SK-N-SH (cell line): ENCODE measurements around the gene EN1. TPM values are rescaled to one million over a fixed set of nuclear protein-coding genes. Genes with fewer than 3 reads are reported as not detected.

ENCODE experiments used
- CTCF ChIA-PET: fragments of 300-600, 350-600 bp; formaldehyde crosslinking; extraction: SDS; loops from one replicate; lab custom pipeline; 2021; lab: Yijun Ruan, JAX
- POLR2A ChIA-PET: fragments of 350-600 bp; sonication (Branson Sonifier 250); formaldehyde crosslinking; extraction: SDS; loops from one replicate; lab custom pipeline; 2020; ENCODE audit warnings: antibody characterized with exemption, inconsistent platforms; lab: Yijun Ruan, JAX
- DNase-seq: peaks from one replicate; pipeline ENCODE4 v3.0.0; 2012
- H2AFZ ChIP-seq: fragments of 200-600 bp; sonication (generic); 2 replicates; pipeline ENCODE4 v1.8.1; 2016; ENCODE audit warnings: antibody characterized with exemption, mild to moderate bottlenecking, low read depth
- H3F3A ChIP-seq: fragments of 200-600 bp; sonication (generic); replicated peaks from 2 replicates; pipeline ENCODE3; 2016; ENCODE audit warnings: antibody characterized with exemption, mild to moderate bottlenecking; ENCODE audit not compliant: insufficient read depth
- H3K27ac ChIP-seq, 2 experiments: fragments of 200-500 bp in 1 of 2; fragments of 200-600 bp in 1 of 2; sonication (Bioruptor generic) in 1 of 2; sonication (generic), shearing (Covaris generic) in 1 of 2; 2 replicates each; pipeline versions ENCODE4 v1.5.1 to v1.6.1; 2014 to 2016; ENCODE audit warnings: low read depth in 2 of 2, inconsistent platforms in 1 of 2, low read length in 1 of 2, mild to moderate bottlenecking in 1 of 2, mixed read lengths in 1 of 2
- H3K27me3 ChIP-seq: fragments of 200-600 bp; sonication (generic), shearing (Covaris generic); 2 replicates; pipeline ENCODE4 v1.6.1; 2016; ENCODE audit warnings: mixed run types; ENCODE audit not compliant: insufficient read depth
- H3K36me3 ChIP-seq, 2 experiments: fragments of 200-500 bp in 1 of 2; fragments of 200-600 bp in 1 of 2; sonication (Bioruptor generic) in 1 of 2; sonication (generic) in 1 of 2; replicated peaks in 1 of 2; 2 replicates each; pipeline versions ENCODE3 to v1.5.1; 2014 to 2016; ENCODE audit warnings: low read length in 1 of 2, mild to moderate bottlenecking in 1 of 2; ENCODE audit not compliant: insufficient read depth in 2 of 2, control insufficient read depth in 1 of 2
- H3K4me1 ChIP-seq, 2 experiments: fragments of 200-500 bp in 1 of 2; fragments of 200-600 bp in 1 of 2; sonication (Bioruptor generic) in 1 of 2; sonication (generic), shearing (Covaris generic) in 1 of 2; 2 replicates each; pipeline versions ENCODE4 v1.5.1 to v1.6.1; 2014 to 2016; ENCODE audit warnings: low read depth in 1 of 2, low read length in 1 of 2, mixed run types in 1 of 2; ENCODE audit not compliant: insufficient read depth in 2 of 2, control insufficient read depth in 1 of 2
- H3K4me2 ChIP-seq: fragments of 200-600 bp; sonication (generic), shearing (Covaris generic); 2 replicates; pipeline ENCODE4 v1.6.1; 2017; ENCODE audit warnings: mixed run types
- H3K4me3 ChIP-seq, 2 experiments: fragments of 200-500 bp in 1 of 2; fragments of 200-600 bp in 1 of 2; sonication (Bioruptor generic) in 1 of 2; sonication (generic), shearing (Covaris generic) in 1 of 2; 2 replicates each; pipeline versions ENCODE4 v1.5.1 to v1.8.1; 2014 to 2016; ENCODE audit warnings: low read depth in 2 of 2, inconsistent platforms in 1 of 2, low read length in 1 of 2, mild to moderate bottlenecking in 1 of 2, mixed read lengths in 1 of 2, moderate library complexity in 1 of 2
- H3K79me2 ChIP-seq: fragments of 200-600 bp; sonication (generic); 2 replicates; pipeline ENCODE4 v1.8.1; 2017; ENCODE audit warnings: mild to moderate bottlenecking; ENCODE audit not compliant: insufficient read depth
- H3K9ac ChIP-seq: fragments of 200-600 bp; sonication (generic); 2 replicates; pipeline ENCODE4 v1.6.1; 2017; ENCODE audit warnings: mixed run types
- H3K9me2 ChIP-seq: fragments of 200-600 bp; sonication (generic); 2 replicates; pipeline ENCODE4 v1.6.1; 2017; ENCODE audit warnings: mixed run types
- H3K9me3 ChIP-seq: fragments of 200-600 bp; sonication (generic); 2 replicates; pipeline ENCODE4 v1.6.1; 2017; ENCODE audit warnings: mixed run types, mild to moderate bottlenecking, moderate library complexity
- H4K20me1 ChIP-seq: fragments of 200-600 bp; sonication (generic); 2 replicates; pipeline ENCODE4 v1.6.1; 2017; ENCODE audit warnings: mild to moderate bottlenecking, mixed run types; ENCODE audit not compliant: insufficient read depth
- GABPA ChIP-seq: IDR thresholded peaks from 2 replicates; pipeline ENCODE4 v1.4.0; 2012; ENCODE audit warnings: low read depth, mild to moderate bottlenecking
- MXI1 ChIP-seq: IDR thresholded peaks from 2 replicates; pipeline ENCODE4 v1.6.1; 2012; ENCODE audit warnings: mild to moderate bottlenecking, low read depth, low read length, improper control_type of control experiment
- NFIC ChIP-seq: IDR thresholded peaks from 2 replicates; pipeline ENCODE4 v1.4.0; 2012; ENCODE audit warnings: borderline replicate concordance
- NRF1 ChIP-seq: IDR thresholded peaks from 2 replicates; pipeline ENCODE4 v1.6.1; 2012; ENCODE audit warnings: low read depth, mild to moderate bottlenecking, low read length
- RFX5 ChIP-seq: IDR thresholded peaks from 2 replicates; pipeline ENCODE4 v1.6.1; 2012; ENCODE audit warnings: mild to moderate bottlenecking, improper control_type of control experiment, low read length
- SMC3 ChIP-seq: IDR thresholded peaks from 2 replicates; pipeline ENCODE4 v1.6.1; 2012; ENCODE audit warnings: low read depth, low read length, improper control_type of control experiment
- WGBS: methylation state at CpG from one replicate; pipeline ENCODE4 v1.1.6; 2017; ENCODE audit warnings: low lambda C conversion rate; 5-methylcytosine and 5-hydroxymethylcytosine counted together
- polyA plus RNA-seq, 3 experiments: library from polyadenylated mRNA; depleted of rRNA; stranded (reverse); fragments of >200 nt; gene quantifications; 2 replicates each; pipeline ENCODE4 v1.2.3, GENCODE V29; 2012
- TF ChIP-seq, protein P1 (sequence below): IDR thresholded peaks from 2 replicates; pipeline ENCODE4; 2012
- TF ChIP-seq, protein P2 (sequence below): IDR thresholded peaks from 2 replicates; pipeline ENCODE4 v1.4.0; 2012; ENCODE audit warnings: low read depth, borderline replicate concordance
- TF ChIP-seq, protein P3 (sequence below): IDR thresholded peaks from 2 replicates; pipeline ENCODE4 v1.6.1; 2012; ENCODE audit warnings: mild to moderate bottlenecking, low read depth, low read length, moderate library complexity

EN1 gene
- polyA plus RNA-seq, 1 of the 3 experiments (the other 2 are of a cell fraction) = not detected

DNA sequence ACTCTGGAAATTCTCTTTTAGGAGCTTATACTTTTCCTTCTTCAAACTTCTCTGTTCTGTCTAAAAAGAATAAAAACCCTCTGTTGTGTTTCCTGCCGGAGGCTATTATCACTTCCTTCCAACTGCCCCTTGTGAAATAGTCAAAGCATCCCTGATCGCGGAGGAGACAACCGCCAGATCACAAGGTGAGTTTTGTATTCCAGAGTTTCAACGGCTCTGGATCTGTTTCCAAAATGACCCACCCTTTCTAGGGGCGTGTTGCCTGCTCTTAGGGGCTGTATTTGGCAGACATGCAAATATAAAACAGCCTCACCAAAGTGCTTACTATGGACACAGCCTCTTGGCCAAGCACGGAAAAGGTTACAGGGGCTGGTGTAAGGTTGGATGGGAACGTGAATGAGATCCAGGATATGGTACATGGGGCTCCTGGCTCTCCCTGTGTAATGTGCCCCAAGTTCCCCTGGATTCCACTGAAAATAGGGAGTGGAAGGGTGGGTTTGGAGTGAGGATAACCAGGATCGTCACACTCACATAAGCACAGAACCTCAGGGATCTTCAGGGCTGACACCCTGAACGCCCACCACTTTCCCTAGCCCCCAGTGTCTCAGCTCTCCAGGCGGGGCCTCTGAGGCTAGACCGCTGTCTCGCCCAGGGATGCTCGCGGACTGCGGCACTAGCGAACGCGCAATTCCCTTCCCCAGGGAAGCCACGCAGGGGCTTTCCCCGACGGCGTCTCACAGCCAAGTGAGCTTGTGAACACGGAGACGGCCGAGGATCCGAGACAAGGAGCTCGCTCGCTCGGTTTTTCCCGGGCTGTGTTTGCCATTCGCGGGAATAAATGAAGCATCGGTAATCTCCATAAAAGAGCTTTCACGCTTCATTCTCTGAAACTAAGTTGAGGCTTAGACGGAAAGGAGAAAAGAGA is 14.4 kb downstream of the EN1 start:
- Histone ChIP-seq H3K36me3 (no peaks in the 10 kb centered on the region), H3F3A (no peaks in the 10 kb centered on the region), H3K9me2 (no peaks in the 10 kb centered on the region), H3K27ac (no peak overlapping the region), H3K79me2 (no peaks in the 10 kb centered on the region), H3K9ac (no peak overlapping the region), H2AFZ (no peak overlapping the region), H3K9me3 (no peaks in the 10 kb centered on the region), H3K27me3 (peaks cover 86% of the 10 kb centered on the region), H3K4me2 (no peak overlapping the region), H3K4me1 (no peaks in the 10 kb centered on the region; a peak in 1 of 4 replicates), H3K4me3 (no peak overlapping the region), H4K20me1 (no peaks in the 10 kb centered on the region)
- ChIA-PET CTCF (interaction anchor here (1.5 kb wide), 1 partner anchor 11 kb away, joined by 4 read pairs; no protein-coding TSS in a partner anchor), POLR2A (no interaction called here)
- TF ChIP-seq SMC3 = no peak
- no peak for TF ChIP-seq NFIC
- TF ChIP-seq RFX5 = no peak
- TF ChIP-seq, protein P1, sequence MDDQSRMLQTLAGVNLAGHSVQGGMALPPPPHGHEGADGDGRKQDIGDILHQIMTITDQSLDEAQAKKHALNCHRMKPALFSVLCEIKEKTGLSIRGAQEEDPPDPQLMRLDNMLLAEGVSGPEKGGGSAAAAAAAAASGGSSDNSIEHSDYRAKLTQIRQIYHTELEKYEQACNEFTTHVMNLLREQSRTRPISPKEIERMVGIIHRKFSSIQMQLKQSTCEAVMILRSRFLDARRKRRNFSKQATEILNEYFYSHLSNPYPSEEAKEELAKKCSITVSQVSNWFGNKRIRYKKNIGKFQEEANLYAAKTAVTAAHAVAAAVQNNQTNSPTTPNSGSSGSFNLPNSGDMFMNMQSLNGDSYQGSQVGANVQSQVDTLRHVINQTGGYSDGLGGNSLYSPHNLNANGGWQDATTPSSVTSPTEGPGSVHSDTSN = no peak
- TF ChIP-seq, protein P2, sequence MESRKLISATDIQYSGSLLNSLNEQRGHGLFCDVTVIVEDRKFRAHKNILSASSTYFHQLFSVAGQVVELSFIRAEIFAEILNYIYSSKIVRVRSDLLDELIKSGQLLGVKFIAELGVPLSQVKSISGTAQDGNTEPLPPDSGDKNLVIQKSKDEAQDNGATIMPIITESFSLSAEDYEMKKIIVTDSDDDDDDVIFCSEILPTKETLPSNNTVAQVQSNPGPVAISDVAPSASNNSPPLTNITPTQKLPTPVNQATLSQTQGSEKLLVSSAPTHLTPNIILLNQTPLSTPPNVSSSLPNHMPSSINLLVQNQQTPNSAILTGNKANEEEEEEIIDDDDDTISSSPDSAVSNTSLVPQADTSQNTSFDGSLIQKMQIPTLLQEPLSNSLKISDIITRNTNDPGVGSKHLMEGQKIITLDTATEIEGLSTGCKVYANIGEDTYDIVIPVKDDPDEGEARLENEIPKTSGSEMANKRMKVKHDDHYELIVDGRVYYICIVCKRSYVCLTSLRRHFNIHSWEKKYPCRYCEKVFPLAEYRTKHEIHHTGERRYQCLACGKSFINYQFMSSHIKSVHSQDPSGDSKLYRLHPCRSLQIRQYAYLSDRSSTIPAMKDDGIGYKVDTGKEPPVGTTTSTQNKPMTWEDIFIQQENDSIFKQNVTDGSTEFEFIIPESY = no peak
- TF ChIP-seq, protein P3, sequence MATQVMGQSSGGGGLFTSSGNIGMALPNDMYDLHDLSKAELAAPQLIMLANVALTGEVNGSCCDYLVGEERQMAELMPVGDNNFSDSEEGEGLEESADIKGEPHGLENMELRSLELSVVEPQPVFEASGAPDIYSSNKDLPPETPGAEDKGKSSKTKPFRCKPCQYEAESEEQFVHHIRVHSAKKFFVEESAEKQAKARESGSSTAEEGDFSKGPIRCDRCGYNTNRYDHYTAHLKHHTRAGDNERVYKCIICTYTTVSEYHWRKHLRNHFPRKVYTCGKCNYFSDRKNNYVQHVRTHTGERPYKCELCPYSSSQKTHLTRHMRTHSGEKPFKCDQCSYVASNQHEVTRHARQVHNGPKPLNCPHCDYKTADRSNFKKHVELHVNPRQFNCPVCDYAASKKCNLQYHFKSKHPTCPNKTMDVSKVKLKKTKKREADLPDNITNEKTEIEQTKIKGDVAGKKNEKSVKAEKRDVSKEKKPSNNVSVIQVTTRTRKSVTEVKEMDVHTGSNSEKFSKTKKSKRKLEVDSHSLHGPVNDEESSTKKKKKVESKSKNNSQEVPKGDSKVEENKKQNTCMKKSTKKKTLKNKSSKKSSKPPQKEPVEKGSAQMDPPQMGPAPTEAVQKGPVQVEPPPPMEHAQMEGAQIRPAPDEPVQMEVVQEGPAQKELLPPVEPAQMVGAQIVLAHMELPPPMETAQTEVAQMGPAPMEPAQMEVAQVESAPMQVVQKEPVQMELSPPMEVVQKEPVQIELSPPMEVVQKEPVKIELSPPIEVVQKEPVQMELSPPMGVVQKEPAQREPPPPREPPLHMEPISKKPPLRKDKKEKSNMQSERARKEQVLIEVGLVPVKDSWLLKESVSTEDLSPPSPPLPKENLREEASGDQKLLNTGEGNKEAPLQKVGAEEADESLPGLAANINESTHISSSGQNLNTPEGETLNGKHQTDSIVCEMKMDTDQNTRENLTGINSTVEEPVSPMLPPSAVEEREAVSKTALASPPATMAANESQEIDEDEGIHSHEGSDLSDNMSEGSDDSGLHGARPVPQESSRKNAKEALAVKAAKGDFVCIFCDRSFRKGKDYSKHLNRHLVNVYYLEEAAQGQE = no peak
- TF ChIP-seq MXI1 = no peak
- TF ChIP-seq GABPA = no peak
- TF ChIP-seq NRF1 = no peak
- WGBS = 13% methylated on average over 15 of the region's 36 CpGs
- no peak for DNase-seq
